Measurements from ENCODE around the gene XCL1.

Gene XCL1

DNA sequence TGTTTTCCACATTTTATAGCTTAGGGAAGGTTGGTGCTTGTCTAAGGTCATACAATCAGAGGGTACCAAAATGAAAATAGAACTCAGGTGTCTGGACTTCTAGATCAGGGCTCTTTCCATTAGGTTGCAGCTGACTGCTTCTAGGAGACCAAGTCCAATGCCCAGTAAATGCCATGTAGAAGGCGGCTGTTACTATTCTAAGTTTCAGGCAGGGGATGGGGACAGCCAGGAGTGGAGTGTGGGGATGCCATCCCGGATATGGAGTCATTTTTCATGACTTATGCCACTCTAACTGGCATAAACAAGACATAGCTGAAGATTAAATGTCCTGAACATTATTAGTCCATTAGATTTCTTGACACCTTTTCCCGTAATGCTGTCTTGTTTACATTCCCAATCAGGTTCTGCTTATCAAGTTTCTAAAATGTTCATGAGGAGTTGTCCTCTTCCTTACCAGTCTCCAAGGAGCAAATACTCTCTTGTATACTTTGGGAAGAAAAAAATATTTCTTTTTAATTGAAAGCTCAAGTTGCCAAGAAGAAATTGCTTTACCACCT lies 31.5 kb downstream of the XCL1 start:
- FAIRE-seq, result no peak

DNA sequence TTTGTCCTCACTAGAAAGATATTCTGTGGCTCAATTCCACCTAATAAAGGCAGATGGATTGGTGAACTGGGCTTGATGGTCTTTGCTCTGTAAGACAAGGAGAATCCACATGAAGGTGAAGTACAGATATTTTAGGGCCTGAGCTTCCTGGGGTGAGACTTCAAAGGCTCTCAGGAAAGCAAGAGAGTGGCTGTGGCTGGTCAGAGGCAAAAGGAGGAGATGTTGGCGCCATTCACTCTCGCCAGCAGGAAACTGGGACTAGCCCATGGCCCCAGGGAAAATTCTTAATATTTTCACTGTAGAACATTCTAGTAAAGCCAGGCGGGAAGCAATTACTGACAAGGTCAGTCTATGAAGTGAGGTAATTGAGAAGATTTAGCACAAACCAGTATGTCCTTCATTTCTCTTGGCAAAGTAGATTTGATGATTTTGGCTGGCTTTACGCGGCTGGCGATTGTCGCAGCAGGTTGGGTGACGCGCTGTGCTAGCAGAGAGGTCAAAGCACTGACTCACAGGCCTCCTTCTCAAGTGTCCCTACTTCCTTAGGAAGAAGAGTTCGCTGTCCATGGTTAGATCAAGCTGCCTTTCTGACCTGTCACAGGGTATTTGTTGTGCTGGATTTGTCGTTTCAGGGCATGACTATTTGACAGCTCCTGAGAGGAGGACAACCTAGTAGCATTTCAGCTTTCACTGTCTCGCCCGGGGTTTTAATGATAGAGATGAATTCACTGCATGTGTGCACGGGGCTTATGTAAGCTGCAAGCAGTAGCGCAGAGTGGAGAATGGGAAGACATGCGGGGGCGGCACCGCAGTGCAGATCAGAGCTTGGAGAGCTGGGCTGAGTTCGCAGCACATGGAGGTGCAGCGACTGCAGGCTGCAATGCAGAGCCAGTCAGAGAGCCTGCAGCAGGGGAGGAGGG lies 32.7 kb downstream of the XCL1 start:
- FAIRE-seq, result no peak

DNA sequence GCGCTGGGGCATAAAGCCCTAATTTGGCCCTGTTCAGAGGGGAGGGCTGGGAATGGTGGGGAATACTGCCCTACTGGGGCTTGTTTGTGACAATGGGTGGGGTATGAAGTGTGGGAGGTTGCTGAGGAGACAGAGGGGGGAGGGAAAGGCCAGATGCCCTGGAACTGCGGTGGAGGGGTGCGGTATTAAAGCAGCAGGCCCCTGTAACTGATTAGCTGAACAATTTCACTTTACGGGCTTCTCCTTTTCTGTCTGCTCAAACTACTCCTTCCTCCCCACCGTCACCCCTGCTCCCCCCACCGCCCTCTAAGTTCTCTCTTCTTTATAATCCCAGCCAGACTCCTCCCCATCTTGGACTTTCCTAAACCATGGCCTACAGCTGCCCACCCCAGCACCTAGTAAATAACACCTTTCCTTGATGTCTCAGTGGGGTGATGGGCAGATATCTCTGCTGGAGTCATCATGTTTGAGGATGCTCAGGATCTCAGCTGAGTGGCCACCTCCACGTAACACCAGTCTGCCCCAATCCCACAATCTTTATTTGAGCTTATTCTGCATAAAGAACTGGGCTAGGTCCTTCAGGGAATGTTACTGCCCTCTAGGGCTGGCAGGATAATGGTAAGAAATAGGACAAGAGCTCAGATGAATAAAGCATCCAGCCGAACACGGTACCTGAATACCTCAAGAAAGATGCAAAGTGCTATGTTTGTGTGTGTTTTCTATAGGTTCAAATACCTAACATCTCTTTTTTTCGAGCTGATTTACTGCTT lies 33.5 kb downstream of the XCL1 start:
- FAIRE-seq, result no peak

DNA sequence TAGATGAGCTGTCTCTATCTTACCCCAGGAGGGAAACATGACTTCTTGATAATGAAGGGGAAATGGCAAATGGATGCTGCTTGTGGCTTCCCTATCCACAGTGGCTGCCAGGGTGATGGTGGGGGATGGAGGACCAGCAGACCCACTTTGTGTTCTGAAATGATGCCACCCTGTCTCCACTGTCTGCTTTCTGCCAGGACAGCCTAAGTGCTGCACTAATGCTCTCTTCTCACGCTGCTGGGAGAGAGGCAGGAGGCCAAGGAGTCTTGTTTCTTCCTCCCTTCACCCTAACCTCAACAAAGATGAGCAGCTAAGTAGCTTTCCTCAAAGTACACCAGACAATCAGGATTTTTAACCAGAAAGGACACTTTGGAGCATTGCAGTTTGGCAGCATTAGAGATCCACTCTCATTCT lies 36.6 kb downstream of the XCL1 start:
- FAIRE-seq, result no peak

DNA sequence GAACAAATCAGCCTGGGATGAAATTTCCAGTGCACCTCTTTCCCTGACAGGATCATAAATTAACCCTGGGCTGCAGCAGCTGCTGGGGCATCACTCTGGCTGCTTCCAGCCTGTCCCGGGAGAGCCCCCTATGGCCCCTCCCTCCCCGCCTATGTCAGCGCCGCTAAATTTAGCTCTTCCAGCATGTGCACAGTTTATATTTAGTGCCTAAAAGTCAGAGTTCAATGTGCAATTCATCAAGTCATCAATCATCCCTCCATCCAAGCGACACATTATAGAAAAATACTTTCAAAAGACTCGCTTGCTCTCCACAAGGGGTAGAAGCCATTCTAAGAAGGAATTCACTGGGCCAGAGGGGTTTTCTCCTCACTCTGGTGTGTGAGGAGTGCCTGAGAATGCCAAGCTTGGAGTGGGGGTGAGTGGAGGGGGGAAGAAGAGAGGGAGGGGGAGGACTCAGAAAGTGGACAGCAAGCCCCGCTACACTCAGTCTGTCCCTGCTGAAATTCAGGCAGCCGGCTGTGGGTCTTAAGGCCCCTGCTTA lies 37.4 kb downstream of the XCL1 start:
- no peak for FAIRE-seq

DNA sequence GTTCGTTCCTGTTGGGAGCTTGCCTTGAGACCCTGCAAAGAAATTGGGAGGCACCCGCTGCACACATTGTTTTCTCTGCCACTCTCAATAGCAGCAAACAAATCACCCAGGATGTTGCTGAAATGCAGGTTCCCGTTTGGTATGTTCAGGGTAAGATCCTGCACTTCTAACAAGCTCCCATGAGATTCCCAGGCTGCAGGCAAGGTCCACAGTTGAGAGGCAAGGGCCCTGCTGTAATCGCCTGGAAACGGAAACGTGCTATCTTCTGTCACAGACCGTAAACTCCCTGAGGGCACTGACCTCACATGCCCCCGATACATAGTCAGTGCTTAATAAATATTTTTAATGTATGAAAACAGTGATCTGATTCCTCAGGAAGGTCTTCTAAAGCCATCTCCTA lies 37.8 kb downstream of the XCL1 start:
- FAIRE-seq, result no peak

DNA sequence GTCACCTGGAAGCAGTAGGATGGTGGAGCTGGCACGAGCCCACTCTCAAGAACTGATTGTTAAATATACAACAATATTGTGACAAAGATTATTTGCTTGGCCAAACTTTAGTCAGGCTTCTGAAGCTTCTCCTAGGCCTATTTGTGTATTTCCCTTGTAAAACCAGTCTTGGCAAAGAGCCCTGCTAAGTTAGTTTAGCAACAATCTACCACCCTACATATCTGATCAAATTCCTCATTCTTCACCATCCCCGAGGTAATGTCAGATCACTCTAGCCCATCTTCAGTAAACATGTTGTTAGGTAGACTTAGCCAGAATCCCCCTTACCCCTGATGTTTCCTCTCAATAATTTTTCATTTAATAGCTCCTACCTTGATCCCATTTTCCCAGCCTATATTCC lies 39.6 kb downstream of the XCL1 start:
- FAIRE-seq, result no peak

DNA sequence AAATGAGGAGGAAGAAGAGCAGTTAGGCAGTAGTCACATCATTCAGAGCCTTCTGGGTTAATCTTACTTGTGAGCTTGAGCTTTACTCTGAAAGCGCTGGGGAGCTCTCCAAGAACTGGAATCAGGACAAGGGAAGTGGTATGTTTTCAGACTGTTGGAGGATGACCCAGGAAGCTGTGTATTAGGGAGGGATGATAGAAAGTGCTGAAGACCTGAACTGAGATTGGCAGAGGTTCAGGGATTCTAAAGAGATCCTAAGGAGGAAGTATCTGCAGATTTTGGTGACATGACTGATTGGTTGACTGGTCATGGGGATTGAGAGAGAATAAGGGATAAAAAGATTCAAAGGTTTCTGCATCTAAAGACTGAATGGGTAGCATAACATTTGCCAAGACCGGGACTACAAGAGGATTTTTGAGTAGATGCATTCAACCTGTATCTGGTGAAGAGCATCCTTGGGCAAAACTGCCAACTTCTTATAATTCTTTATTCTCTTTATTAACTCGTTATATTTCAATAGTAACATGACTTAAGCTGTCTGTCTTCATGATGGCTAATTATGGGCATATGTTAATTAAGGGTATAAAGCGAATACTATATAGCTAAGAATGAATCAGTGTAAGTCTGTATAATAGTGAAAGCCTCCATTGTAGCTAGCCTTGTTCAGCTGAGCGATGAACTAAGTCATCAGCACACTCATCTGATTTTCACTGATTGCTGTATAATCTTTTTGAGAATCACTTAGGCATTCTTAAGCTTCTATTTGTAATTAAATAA lies 41.8 kb downstream of the XCL1 start:
- no peak for FAIRE-seq

DNA sequence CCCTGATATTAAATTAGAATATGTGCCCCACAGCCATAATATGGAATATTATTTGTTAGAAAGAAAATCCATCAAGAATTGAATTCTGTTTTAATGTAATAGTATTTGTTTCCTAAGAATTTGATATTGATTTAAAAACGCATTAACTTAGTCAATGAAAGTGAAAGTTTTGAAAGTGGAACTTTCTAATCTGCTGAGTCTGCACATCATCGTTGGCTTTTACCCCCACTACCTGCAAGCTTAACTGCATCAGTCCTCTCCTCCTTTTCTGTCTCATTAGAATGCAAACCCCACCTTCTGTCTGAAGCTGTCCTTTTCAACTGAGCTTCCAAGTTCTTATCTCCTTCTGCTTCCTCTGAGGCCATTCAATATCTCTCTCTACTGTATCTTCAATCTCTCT lies 42.5 kb downstream of the XCL1 start:
- no peak for FAIRE-seq

DNA sequence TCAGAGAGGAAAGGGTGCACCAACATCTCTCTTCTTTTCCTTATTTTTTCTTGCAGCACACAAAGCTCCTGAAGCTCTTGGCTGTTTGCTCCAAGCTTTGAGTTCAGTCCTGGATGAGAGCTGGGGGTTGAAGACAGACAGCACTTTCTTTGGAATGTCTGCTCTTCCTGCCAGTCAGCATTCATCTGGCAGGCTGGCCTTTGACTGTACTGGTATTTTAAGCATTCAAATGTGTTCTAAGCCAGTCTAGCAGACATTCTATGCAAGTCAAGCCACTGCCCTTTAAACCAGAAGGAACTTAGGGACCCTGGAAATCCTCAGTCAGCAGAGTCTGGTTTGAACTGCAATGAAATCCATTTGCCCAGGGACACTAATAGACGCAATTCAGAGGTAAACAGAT lies 45.0 kb downstream of the XCL1 start:
- no peak for FAIRE-seq

DNA sequence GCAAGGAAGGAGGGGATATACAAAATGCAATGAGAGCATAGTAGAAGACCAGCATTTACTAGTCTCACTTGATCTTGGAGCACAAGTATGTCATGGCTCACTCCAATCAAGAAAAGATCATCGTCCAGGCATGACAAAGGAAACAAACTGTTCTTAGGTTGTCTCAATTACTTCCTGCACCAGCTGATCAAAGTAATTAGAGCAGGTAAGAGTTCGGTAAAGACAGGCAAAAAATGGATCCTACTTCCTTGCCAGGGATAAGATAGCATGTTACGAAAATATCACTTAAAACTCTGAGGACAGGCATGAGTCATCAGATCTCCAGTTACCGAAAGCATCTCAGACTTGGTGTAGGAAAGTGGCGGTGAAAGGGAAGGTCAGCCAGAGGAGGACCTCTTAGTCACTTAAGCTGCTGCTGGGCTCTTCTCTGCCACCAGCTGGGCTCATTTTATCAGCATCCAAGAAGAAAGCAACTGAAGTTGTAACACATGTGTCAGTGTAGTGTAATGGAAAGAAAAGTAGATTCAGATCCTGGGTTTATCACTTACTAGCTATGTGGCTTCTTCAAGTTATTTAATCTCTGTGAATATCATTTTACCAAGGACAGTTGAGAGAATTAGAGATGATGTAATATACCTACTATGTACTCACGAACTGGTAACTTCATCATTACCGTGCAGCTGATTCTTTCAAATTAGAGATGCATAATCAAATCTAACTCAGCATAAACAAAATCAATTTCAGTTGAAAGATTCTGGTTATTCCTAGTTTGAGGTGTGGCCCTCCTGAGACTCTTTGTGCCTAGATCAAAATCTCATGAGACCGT lies 46.8 kb downstream of the XCL1 start:
- no peak for FAIRE-seq

DNA sequence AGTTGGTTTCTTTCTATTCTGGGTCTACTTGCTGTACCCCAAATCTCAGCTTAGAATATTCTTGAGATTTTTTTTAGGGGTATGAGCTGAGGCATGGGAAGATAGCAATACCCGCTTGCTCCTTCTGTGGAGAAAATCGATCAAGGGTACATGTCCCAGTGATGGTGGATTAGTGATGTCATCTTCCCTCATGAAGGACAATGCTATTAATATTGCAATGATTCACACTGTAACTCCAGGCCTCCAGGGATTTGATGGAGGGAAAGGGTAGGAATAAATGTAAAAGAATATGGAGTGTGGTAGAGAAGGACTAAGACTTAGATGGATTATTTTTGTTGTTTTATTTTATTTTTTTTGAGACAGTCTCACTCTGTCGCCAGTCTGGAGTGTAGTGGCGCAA lies 47.4 kb downstream of the XCL1 start:
- no peak for FAIRE-seq

DNA sequence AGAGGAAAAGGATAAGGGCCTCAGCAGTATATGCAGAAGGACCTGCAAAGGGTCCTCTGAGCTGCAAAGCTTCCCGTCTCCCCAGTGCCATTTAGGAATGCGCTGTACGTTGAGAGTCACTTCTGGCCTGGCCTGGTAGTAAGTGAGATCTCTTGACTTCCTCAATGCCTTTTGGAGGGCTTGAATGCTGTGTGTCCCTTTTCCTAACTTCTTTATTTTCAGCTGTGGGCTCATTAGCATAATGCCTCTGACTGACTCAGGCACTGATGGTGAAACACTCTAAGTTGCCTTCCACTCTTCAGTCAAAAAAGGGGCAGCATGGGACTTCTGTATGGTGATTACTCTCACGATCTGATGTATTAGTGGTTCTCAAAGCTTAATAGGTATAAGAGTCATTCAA lies 49.9 kb downstream of the XCL1 start:
- no peak for FAIRE-seq

DNA sequence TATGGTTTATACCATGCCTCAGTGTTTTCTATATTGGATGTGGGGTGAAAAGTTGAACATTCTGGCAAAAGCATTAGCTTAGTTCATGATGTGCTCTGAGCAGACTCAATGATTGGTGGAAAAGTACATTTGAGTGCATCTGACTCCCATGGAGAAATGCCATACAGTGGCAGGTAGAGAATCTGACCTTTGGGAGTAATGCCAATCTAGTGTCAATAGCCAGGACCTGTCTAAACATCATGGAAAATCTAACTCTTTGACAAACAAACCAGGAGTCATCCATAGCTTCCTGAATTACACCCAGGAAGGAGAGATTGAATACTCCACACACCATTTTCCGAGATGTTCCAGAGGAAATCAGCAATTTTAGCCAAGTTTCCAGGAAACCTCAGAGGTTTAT lies 51.0 kb downstream of the XCL1 start:
- FAIRE-seq, result no peak

DNA sequence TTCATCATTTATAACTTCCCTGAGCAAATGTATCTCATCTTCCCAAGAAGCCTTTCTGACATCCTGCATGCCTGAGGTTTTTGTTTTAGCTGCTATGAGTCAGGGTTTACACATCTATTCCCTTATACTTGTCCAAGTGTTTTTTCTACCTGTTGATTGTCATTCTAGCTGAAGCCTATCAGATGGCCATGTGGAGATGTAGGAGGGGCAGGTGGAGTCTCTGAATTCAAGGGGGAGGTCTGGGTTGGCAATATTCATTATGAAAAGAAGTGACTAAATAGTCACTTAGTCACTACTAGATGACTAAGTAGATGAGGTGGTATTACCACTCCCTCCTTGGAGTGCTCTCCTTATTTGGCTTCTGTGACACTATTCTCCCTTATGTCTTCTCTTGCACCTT lies 52.4 kb downstream of the XCL1 start:
- FAIRE-seq, result no peak

DNA sequence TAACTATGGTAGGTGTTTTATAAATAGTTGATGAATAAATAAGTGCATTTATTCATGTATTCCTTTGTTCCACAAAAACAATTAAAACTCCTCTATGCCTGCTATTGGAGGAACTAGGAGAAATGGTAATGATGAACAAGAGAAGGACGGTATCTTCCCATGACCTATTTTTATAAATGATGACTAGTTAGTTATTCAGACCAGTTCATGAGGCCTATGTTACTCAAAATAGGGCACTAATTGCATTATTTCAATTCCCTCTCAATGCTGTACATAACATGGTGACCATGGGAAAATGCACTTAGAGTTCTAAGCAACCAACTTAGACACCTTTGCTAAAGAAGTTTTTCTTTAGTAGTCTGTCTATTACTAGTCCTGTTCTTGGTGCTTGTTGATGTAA lies 53.1 kb downstream of the XCL1 start:
- no peak for FAIRE-seq
